Calu3 (cell line): Measurements from ENCODE around the gene PROCA1. TPM values are rescaled to one million over a fixed set of nuclear protein-coding genes. Genes with fewer than 3 reads are reported as not detected.
A peak's percentile ranks its signal among the peaks of the same experiment; 100 is the strongest.

ENCODE experiments used
- BruUV-seq: library from RNA; stranded (reverse); fragments of 400-500 nt; replicated peaks from 2 replicates; lab custom pipeline; 2021; lab: Mats Ljungman, UMichigan
- CTCF ChIA-PET: fragments of 300-600 bp; sonication (Branson Sonifier 250); formaldehyde crosslinking; loops from one replicate; lab custom pipeline; 2022; ENCODE audit warnings: antibody characterized with exemption; lab: Charles Lee
- DNase-seq: peaks from one replicate; pipeline ENCODE4 v3.0.0; 2022
- H3K27ac Mint-ChIP-seq: one replicate; pipeline ENCODE4 v1.8.0; 2022; ENCODE audit warnings: mixed read lengths; ENCODE audit not compliant: unreplicated experiment
- H3K27me3 Mint-ChIP-seq: one replicate; pipeline ENCODE4 v1.8.0; 2022; ENCODE audit warnings: mixed read lengths; ENCODE audit not compliant: unreplicated experiment
- H3K36me3 Mint-ChIP-seq: one replicate; pipeline ENCODE4 v1.8.0; 2022; ENCODE audit warnings: mild to moderate bottlenecking, moderate library complexity, mixed read lengths; ENCODE audit not compliant: insufficient read depth, unreplicated experiment
- H3K4me1 Mint-ChIP-seq: one replicate; pipeline ENCODE4 v1.8.0; 2022; ENCODE audit warnings: mild to moderate bottlenecking, low read depth, mixed read lengths; ENCODE audit not compliant: unreplicated experiment
- H3K4me3 Mint-ChIP-seq: one replicate; pipeline ENCODE4 v1.8.0; 2022; ENCODE audit warnings: mild to moderate bottlenecking, low read depth, moderate library complexity, mixed read lengths; ENCODE audit not compliant: unreplicated experiment
- H3K9me3 Mint-ChIP-seq: one replicate; pipeline ENCODE4 v1.8.0; 2022; ENCODE audit warnings: low read depth, mixed read lengths; ENCODE audit not compliant: unreplicated experiment
- CTCF ChIP-seq: fragments of 200-600 bp; IDR thresholded peaks from one replicate; pipeline ENCODE4 v1.8.0; 2022; ENCODE audit warnings: antibody characterized with exemption; ENCODE audit not compliant: unreplicated experiment
- intact Hi-C: fragments of 100-400 bp; cut with micrococcal nuclease; formaldehyde crosslinking; loops from one replicate; pipeline ENCODE4 v1.10.0; 2022; ENCODE audit not compliant: unreplicated experiment
- total RNA-seq: library from RNA; stranded (reverse); gene quantifications from 2 replicates; pipeline ENCODE4 v1.2.3, GENCODE V29; 2022

Gene PROCA1
- total RNA-seq, 1 experiment from 2014 or later: 4.2 TPM

- Mint-ChIP-seq H3K27me3 (no peaks in the 10 kb centered on the region), H3K36me3 (peaks cover 45% of the 10 kb centered on the region), H3K4me3 (peak overlapping the region; percentile 83), H3K4me1 (no peaks in the 10 kb centered on the region), H3K27ac (peak overlapping the region; percentile 93), H3K9me3 (no peaks in the 10 kb centered on the region)
- DNase-seq: peak; percentile 93
- CTCF ChIA-PET: interaction anchor here (0.6 to 2.6 kb wide), 3 partner anchors 8 to 628 kb away, joined by 4 to 12 read pairs (median 5); partner anchors contain the start of gene RPL23A
- intact Hi-C loops: no loop called here
- TF ChIP-seq CTCF: no peak
- no TSS peak for BruUV-seq
These were observed 596 bp downstream of the PROCA1 start for GRCh38 chr17:28710861-28711722.

- Mint-ChIP-seq H3K4me1 (no peaks in the 10 kb centered on the region), H3K36me3 (peaks cover 57% of the 10 kb centered on the region), H3K9me3 (no peaks in the 10 kb centered on the region), H3K27me3 (no peaks in the 10 kb centered on the region), H3K4me3 (no peak overlapping the region), H3K27ac (no peak overlapping the region)
- no TSS peak for BruUV-seq
- CTCF ChIA-PET: no interaction called here
- no peak for TF ChIP-seq CTCF
- no peak for DNase-seq
- intact Hi-C loops: no loop called here
These were observed 4.4 kb downstream of the PROCA1 start for GRCh38 chr17:28707339-28707720.

- Mint-ChIP-seq H3K9me3 (no peaks in the 10 kb centered on the region), H3K4me3 (no peak overlapping the region), H3K4me1 (no peaks in the 10 kb centered on the region), H3K36me3 (peaks cover 60% of the 10 kb centered on the region), H3K27me3 (no peaks in the 10 kb centered on the region), H3K27ac (no peak overlapping the region)
- no TSS peak for BruUV-seq
- intact Hi-C loops: no loop called here
- DNase-seq: no peak
- no peak for TF ChIP-seq CTCF
- CTCF ChIA-PET: no interaction called here
These were observed 5.0 kb downstream of the PROCA1 start for GRCh38 chr17:28706471-28707338.

- intact Hi-C loops: no loop called here
- no peak overlapping the region for H3K27ac Mint-ChIP-seq
- no peak for TF ChIP-seq CTCF
- H3K27me3 Mint-ChIP-seq: no peaks in the 10 kb centered on the region
- BruUV-seq: no TSS peak
- H3K9me3 Mint-ChIP-seq: no peaks in the 10 kb centered on the region
- no peaks in the 10 kb centered on the region for H3K4me1 Mint-ChIP-seq
- DNase-seq: no peak
- H3K4me3 Mint-ChIP-seq: no peak overlapping the region
- peaks cover 53% of the 10 kb centered on the region for H3K36me3 Mint-ChIP-seq
- CTCF ChIA-PET: no interaction called here
These were observed 5.9 kb downstream of the PROCA1 start for GRCh38 chr17:28705728-28706334.
